ENCODE data around the gene ELAVL2. TPM values are rescaled to one million over a fixed set of nuclear protein-coding genes. Genes with fewer than 3 reads are reported as not detected.

Gene ELAVL2
- total RNA-seq, 4 donors from 2014 or later = 0.15 to 4.4 TPM; not detected in 2

DNA sequence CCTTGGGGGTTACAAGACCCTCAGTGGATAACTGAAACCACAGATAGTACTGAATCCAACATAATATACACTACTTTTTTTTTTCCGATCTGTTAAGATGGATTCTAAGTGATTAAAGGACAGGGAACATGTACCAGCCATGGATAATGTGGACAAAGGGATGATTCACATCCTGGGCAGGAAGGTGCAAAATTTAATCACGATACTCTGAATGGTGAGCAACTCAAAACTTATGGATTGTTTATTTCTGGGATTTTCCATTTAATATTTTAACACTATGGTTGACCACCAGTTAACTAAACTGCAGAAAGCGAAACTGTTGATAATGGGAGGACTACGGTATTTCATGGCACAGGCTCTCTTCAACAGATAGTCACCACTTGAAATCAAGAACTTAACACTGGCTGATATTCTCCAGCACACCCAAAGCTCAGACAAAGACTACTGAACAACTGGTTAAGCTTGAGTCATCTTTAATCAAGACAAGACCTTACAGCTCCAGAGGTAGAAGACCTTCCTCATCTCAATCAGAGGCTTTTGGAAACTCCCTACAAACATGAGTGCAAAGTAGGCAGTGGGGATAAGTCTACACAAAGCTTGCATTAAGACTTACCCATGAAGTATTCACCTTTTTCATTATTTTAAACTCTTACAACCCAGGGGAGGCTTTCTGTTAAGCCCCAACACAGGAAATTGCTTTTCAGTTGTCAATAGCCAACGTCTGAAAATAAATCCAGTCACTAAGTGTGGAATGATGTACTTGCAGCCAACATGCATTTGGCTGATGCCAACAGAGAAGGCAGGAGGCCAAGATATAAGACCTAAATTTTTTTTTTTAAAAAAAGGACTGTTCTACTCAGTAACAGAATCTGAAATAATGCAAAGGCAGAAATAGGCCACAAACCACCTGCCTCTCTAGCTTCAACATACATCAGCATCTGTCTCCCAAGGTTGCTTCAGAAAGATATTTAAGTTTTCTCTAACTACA is 78.7 kb downstream of the ELAVL2 start:
- Histone ChIP-seq H3K27ac (no peak overlapping the region), H3K27me3 (no peaks in the 10 kb centered on the region), H3K4me3 (no peak overlapping the region), H3K9me3 (no peaks in the 10 kb centered on the region), H3K4me1 (no peaks in the 10 kb centered on the region), H3K36me3 (no peaks in the 10 kb centered on the region)
- TF ChIP-seq POLR2A (IDR thresholded peaks at IDR 0.05) = no peak
- TF ChIP-seq, protein P1, sequence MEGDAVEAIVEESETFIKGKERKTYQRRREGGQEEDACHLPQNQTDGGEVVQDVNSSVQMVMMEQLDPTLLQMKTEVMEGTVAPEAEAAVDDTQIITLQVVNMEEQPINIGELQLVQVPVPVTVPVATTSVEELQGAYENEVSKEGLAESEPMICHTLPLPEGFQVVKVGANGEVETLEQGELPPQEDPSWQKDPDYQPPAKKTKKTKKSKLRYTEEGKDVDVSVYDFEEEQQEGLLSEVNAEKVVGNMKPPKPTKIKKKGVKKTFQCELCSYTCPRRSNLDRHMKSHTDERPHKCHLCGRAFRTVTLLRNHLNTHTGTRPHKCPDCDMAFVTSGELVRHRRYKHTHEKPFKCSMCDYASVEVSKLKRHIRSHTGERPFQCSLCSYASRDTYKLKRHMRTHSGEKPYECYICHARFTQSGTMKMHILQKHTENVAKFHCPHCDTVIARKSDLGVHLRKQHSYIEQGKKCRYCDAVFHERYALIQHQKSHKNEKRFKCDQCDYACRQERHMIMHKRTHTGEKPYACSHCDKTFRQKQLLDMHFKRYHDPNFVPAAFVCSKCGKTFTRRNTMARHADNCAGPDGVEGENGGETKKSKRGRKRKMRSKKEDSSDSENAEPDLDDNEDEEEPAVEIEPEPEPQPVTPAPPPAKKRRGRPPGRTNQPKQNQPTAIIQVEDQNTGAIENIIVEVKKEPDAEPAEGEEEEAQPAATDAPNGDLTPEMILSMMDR (IDR thresholded peaks at IDR 0.05) = no peak
- intact Hi-C loops (cut with DNase I; ENCODE audit: low total_unique reads) = no loop called here
- no peak for DNase-seq

DNA sequence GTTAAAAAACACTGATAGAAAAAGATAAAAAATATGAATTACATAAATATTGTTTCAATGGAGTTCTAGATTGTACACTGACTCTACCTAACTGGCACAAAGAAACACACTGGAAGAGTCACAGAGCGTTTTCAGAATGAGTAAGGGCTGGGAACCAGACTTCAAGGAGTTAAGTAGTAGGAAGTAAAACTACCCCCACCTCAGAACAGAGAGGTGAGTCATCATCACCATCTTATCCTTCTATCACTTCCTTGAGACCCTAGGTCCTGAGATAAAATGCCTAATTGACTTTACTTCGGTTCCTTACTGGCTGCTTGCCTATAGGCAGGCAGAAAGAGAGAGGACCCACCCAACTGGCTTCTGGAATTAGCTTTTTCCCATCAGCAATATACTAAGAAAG is 79.7 kb downstream of the ELAVL2 start:
- TF ChIP-seq, protein P1 (IDR thresholded peaks at IDR 0.05) = no peak
- TF ChIP-seq POLR2A (IDR thresholded peaks at IDR 0.05) = no peak
- Histone ChIP-seq H3K4me3 (no peak overlapping the region), H3K4me1 (no peaks in the 10 kb centered on the region), H3K27me3 (no peaks in the 10 kb centered on the region), H3K9me3 (no peaks in the 10 kb centered on the region), H3K36me3 (no peaks in the 10 kb centered on the region), H3K27ac (no peak overlapping the region)
- no peak for DNase-seq
- intact Hi-C loops (cut with DNase I; ENCODE audit: low total_unique reads) = no loop called here

DNA sequence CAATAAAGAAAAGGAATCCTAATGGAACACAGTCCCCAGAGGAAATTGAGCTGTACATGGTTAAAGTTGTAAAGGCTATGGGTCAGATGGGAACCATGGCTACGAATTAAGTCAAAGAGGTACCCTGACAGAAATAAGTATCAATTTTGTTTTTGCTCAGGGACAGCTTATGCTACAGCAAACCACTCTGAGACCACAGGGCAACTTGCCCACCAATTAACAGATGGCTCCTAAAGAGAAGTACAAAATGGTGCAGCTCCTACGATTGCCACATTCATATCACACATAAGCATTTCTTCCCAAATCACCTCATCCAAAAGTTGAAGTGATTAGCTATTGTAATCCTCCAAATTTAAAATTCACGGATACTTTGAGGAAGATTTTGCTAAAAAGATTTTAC is 83.0 kb downstream of the ELAVL2 start:
- Histone ChIP-seq H3K4me1 (no peaks in the 10 kb centered on the region), H3K27ac (no peak overlapping the region), H3K4me3 (no peak overlapping the region), H3K36me3 (no peaks in the 10 kb centered on the region), H3K9me3 (no peaks in the 10 kb centered on the region), H3K27me3 (no peaks in the 10 kb centered on the region)
- DNase-seq = no peak
- intact Hi-C loops (cut with DNase I; ENCODE audit: low total_unique reads) = no loop called here
- TF ChIP-seq POLR2A (IDR thresholded peaks at IDR 0.05) = no peak
- TF ChIP-seq, protein P1 (IDR thresholded peaks at IDR 0.05) = no peak

DNA sequence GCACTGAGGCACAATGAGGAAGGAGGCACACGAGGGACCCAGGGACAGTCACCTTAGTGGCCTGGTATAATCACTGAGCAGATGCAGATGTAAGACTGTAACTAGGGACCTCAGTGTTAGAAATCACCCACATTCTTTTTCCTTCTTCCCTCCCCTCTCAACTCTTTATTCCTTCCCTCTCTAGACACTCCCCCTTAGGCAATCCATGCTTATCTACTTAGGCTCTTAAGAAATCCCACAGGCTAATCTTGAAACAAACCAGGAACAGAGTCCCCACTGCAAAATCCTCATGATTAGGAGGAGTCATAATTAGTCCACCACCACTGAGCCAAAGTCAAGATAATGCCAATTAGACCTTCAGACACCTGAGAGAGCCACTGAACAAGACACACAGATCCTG is 84.7 kb downstream of the ELAVL2 start:
- H3K9me3 ChIP-seq = no peaks in the 10 kb centered on the region
- H3K4me1 ChIP-seq = no peaks in the 10 kb centered on the region
- no peaks in the 10 kb centered on the region for H3K36me3 ChIP-seq
- no peak overlapping the region for H3K4me3 ChIP-seq
- H3K27ac ChIP-seq = no peak overlapping the region
- intact Hi-C loops (cut with DNase I; ENCODE audit: low total_unique reads) = no loop called here
- no peak for DNase-seq
- no peaks in the 10 kb centered on the region for H3K27me3 ChIP-seq
- no peak for TF ChIP-seq POLR2A (IDR thresholded peaks at IDR 0.05)
- TF ChIP-seq, protein P1 (IDR thresholded peaks at IDR 0.05) = no peak

DNA sequence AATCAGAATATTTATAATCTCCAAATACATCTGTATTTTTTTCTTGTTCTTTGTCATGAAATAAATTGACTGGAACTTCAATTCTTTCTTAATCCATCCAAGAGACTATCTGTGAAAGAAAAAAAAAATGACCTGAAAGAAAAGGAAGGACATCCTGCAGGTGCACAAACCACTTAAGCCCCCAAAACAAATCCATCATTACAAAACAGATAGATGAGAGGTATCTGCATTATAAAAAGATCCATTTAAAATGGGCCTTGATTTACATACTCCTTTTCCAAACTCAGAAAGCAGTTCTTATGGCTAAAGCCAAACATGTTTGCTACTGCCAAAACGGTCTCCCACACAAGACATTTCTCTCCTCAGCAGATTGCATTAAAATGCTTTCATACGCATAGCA is 85.5 kb downstream of the ELAVL2 start:
- TF ChIP-seq, protein P1 (IDR thresholded peaks at IDR 0.05) = no peak
- TF ChIP-seq POLR2A (IDR thresholded peaks at IDR 0.05) = no peak
- H3K36me3 ChIP-seq = no peaks in the 10 kb centered on the region
- no peaks in the 10 kb centered on the region for H3K27me3 ChIP-seq
- no peak for DNase-seq
- no peaks in the 10 kb centered on the region for H3K4me1 ChIP-seq
- H3K27ac ChIP-seq = no peak overlapping the region
- no peaks in the 10 kb centered on the region for H3K9me3 ChIP-seq
- intact Hi-C loops (cut with DNase I; ENCODE audit: low total_unique reads) = no loop called here
- no peak overlapping the region for H3K4me3 ChIP-seq
